WTC11 (cell line): ENCODE data around the gene EGLN2. TPM values are rescaled to one million over a fixed set of nuclear protein-coding genes. Genes with fewer than 3 reads are reported as not detected.
"Not testable (repeated sequence)": the region's sequence is repeated elsewhere in the genome, so short reads cannot be mapped to it uniquely, and the experiment has no call there.

Experiments
- ATAC-seq: fragments of 200-7000 bp; cut with Tn5 transposase; 2 replicates; pipeline ENCODE4 v1.10.0; 2021; ENCODE audit warnings: mild to moderate bottlenecking, moderate library complexity
- CTCF ChIA-PET: fragments of 300-600 bp; sonication (Branson Sonifier 250); formaldehyde crosslinking; loops from one replicate; lab custom pipeline; 2021; ENCODE audit warnings: antibody characterized with exemption; lab: Charles Lee
- POLR2A ChIA-PET: fragments of 350-600 bp; sonication (Branson Sonifier 250); formaldehyde crosslinking; loops from one replicate; lab custom pipeline; 2021; ENCODE audit warnings: antibody characterized with exemption; lab: Charles Lee
- DNase-seq: peaks from one replicate; pipeline ENCODE4 v3.0.0; 2021; ENCODE audit warnings: low spot score
- H3K27ac Mint-ChIP-seq: 2 replicates; pipeline ENCODE4 v1.8.0; 2021; ENCODE audit warnings: mixed read lengths
- H3K27me3 Mint-ChIP-seq: 2 replicates; pipeline ENCODE4 v1.8.0; 2021; ENCODE audit warnings: low read depth, mild to moderate bottlenecking, moderate library complexity, mixed read lengths
- H3K36me3 Mint-ChIP-seq: 2 replicates; pipeline ENCODE4 v1.8.0; 2021; ENCODE audit warnings: mixed read lengths
- H3K4me1 Mint-ChIP-seq: 2 replicates; pipeline ENCODE4 v1.8.0; 2022; ENCODE audit warnings: mixed read lengths
- H3K4me3 Mint-ChIP-seq: 2 replicates; pipeline ENCODE4 v1.8.0; 2021; ENCODE audit warnings: mild to moderate bottlenecking, moderate library complexity, mixed read lengths
- H3K9me3 Mint-ChIP-seq: 2 replicates; pipeline ENCODE4 v1.8.0; 2021; ENCODE audit warnings: mixed read lengths
- ARID4B ChIP-seq: sonication (generic); formaldehyde crosslinking; IDR thresholded peaks from 2 replicates; pipeline ENCODE4 v1.8.0; 2023; ENCODE audit warnings: missing genetic modification reagents, mild to moderate bottlenecking, borderline replicate concordance
- GABPB1 ChIP-seq: sonication (generic); formaldehyde crosslinking; IDR thresholded peaks from 2 replicates; pipeline ENCODE4 v1.8.1; 2023; ENCODE audit warnings: mild to moderate bottlenecking, missing genetic modification reagents
- MAX ChIP-seq: sonication (generic); formaldehyde crosslinking; IDR thresholded peaks from 2 replicates; pipeline ENCODE4 v1.8.0; 2022; ENCODE audit warnings: mild to moderate bottlenecking, missing genetic modification reagents
- NFE2L1 ChIP-seq: sonication (generic); formaldehyde crosslinking; IDR thresholded peaks from 2 replicates; pipeline ENCODE4 v1.8.1; 2023; ENCODE audit warnings: missing genetic modification reagents
- OVOL2 ChIP-seq: fragments of 250-450 bp; sonication (Bioruptor Pico); IDR thresholded peaks from 2 replicates; pipeline ENCODE4 v1.9.0; 2021; ENCODE audit warnings: mild to moderate bottlenecking, borderline replicate concordance
- SMAD3 ChIP-seq: sonication (generic); formaldehyde crosslinking; IDR thresholded peaks from 2 replicates; pipeline ENCODE4 v1.8.0; 2022; ENCODE audit warnings: missing genetic modification reagents, mild to moderate bottlenecking, borderline replicate concordance
- STAT6 ChIP-seq: sonication (generic); formaldehyde crosslinking; conservative IDR thresholded peaks from 2 replicates; pipeline ENCODE4 v1.8.1; 2023; ENCODE audit warnings: mild to moderate bottlenecking, low read depth, missing genetic modification reagents, moderate library complexity
- TEAD4 ChIP-seq: sonication (generic); formaldehyde crosslinking; IDR thresholded peaks from 2 replicates; pipeline ENCODE4 v1.8.0; 2022; ENCODE audit warnings: mild to moderate bottlenecking, missing genetic modification reagents
- ZNF532 ChIP-seq: fragments of 250-450 bp; sonication (Bioruptor Pico); IDR thresholded peaks from 2 replicates; pipeline ENCODE4 v1.9.0; 2021; ENCODE audit warnings: mild to moderate bottlenecking, borderline replicate concordance
- ZSCAN18 ChIP-seq: fragments of 250-450 bp; sonication (Bioruptor Pico); IDR thresholded peaks from 2 replicates; pipeline ENCODE4 v2.1.2; 2022; ENCODE audit warnings: mild to moderate bottlenecking, moderate library complexity
- total RNA-seq: library from RNA; stranded (reverse); gene quantifications from 3 replicates; pipeline ENCODE4 v1.2.3, GENCODE V29; 2021

EGLN2 gene
- total RNA-seq, 1 experiment from 2014 or later = 102 TPM

GRCh38 chr19:40831502-40832430 lies 32.8 kb downstream of the EGLN2 start:
- peaks cover 5% of the 10 kb centered on the region for H3K27me3 Mint-ChIP-seq
- no peaks in the 10 kb centered on the region for H3K4me1 Mint-ChIP-seq
- POLR2A ChIA-PET = no interaction called here
- ATAC-seq (no peak), DNase-seq (no peak)
- no peak overlapping the region for H3K27ac Mint-ChIP-seq
- CTCF ChIA-PET = interaction anchor here (1.3 kb wide), 1 partner anchor 12 kb away, joined by 4 read pairs; no protein-coding TSS in a partner anchor
- TF ChIP-seq GABPB1 (CRISPR knock-in tag) = peak; percentile 87
- no peak for TF ChIP-seq NFE2L1 (CRISPR knock-in tag)
- no peak overlapping the region for H3K4me3 Mint-ChIP-seq
- H3K36me3 Mint-ChIP-seq = no peaks in the 10 kb centered on the region
- no peaks in the 10 kb centered on the region for H3K9me3 Mint-ChIP-seq

GRCh38 chr19:40832431-40832790 lies 33.4 kb downstream of the EGLN2 start:
- ATAC-seq, POLR2A ChIA-PET, H3K27ac Mint-ChIP-seq, DNase-seq, H3K4me1 Mint-ChIP-seq, H3K9me3 Mint-ChIP-seq, H3K27me3 Mint-ChIP-seq, CTCF ChIA-PET, H3K36me3 Mint-ChIP-seq, H3K4me3 Mint-ChIP-seq: not testable (repeated sequence)

- H3K9me3 Mint-ChIP-seq, H3K4me3 Mint-ChIP-seq, CTCF ChIA-PET, DNase-seq, ATAC-seq, H3K4me1 Mint-ChIP-seq, H3K36me3 Mint-ChIP-seq, H3K27ac Mint-ChIP-seq, H3K27me3 Mint-ChIP-seq: not testable (repeated sequence)
- POLR2A ChIA-PET = interaction anchor here (0.6 kb wide), 1 partner anchor 1286 kb away, joined by 3 read pairs; no protein-coding TSS in a partner anchor
Observed at GRCh38 chr19:40833728-40834533, 34.9 kb downstream of the EGLN2 start.

GRCh38 chr19:40836754-40837429 lies 37.9 kb downstream of the EGLN2 start:
- Mint-ChIP-seq H3K27me3 (peaks cover 24% of the 10 kb centered on the region), H3K36me3 (no peaks in the 10 kb centered on the region), H3K4me3 (no peak overlapping the region), H3K4me1 (no peaks in the 10 kb centered on the region), H3K9me3 (no peaks in the 10 kb centered on the region), H3K27ac (no peak overlapping the region)
- DNase-seq = no peak
- CTCF ChIA-PET = no interaction called here
- no peak for ATAC-seq
- POLR2A ChIA-PET = no interaction called here
- no peak for TF ChIP-seq ZNF532 (CRISPR knock-in tag)
- TF ChIP-seq SMAD3 (CRISPR knock-in tag) = no peak
- TF ChIP-seq STAT6 = no peak
- TF ChIP-seq ZSCAN18 (CRISPR knock-in tag) = no peak
- no peak for TF ChIP-seq TEAD4 (CRISPR knock-in tag)
- no peak for TF ChIP-seq ARID4B (CRISPR knock-in tag)
- no peak for TF ChIP-seq OVOL2 (CRISPR knock-in tag)
- TF ChIP-seq MAX (CRISPR knock-in tag) = no peak
